Measurements from ENCODE around the gene THEM4. TPM values are rescaled to one million over a fixed set of nuclear protein-coding genes. Genes with fewer than 3 reads are reported as not detected.

Gene THEM4
- total RNA-seq, 2 donors from 2014 or later: 11.9 to 30.3 TPM

DNA sequence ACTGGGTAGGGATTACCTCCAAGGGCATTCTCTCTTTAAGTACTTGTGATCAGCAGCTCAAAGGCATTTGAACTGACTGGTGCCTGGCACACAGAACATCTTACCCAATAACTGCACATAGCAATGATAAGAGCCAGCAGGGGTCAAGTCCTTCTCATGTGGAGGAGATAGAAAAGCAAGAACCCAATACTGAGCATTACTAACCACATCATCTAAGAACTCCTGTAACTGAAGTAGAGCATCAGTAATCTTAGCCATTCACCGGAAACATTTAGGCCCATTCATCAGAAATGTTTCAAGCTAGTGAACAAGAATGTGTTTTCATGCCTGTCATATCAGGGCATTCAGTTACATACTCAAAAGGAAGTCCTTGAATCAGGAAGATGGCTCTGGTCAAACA is 33.6 kb upstream of the THEM4 start:
- TF ChIP-seq POLR2A (IDR thresholded peaks at IDR 0.05): no peak
- TF ChIP-seq, protein P1, sequence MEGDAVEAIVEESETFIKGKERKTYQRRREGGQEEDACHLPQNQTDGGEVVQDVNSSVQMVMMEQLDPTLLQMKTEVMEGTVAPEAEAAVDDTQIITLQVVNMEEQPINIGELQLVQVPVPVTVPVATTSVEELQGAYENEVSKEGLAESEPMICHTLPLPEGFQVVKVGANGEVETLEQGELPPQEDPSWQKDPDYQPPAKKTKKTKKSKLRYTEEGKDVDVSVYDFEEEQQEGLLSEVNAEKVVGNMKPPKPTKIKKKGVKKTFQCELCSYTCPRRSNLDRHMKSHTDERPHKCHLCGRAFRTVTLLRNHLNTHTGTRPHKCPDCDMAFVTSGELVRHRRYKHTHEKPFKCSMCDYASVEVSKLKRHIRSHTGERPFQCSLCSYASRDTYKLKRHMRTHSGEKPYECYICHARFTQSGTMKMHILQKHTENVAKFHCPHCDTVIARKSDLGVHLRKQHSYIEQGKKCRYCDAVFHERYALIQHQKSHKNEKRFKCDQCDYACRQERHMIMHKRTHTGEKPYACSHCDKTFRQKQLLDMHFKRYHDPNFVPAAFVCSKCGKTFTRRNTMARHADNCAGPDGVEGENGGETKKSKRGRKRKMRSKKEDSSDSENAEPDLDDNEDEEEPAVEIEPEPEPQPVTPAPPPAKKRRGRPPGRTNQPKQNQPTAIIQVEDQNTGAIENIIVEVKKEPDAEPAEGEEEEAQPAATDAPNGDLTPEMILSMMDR (IDR thresholded peaks at IDR 0.05): no peak
- Histone ChIP-seq H3K27me3 (no peaks in the 10 kb centered on the region), H3K36me3 (replicated peaks in 1 of 2; ENCODE audit: insufficient read depth in 1 of 2, low read depth in 2 of 2) (no peaks in the 10 kb centered on the region), H3K27ac (no peak overlapping the region), H3K9me3 (no peaks in the 10 kb centered on the region), H3K4me3 (no peak overlapping the region), H3K4me1 (peaks cover 29% of the 10 kb centered on the region)
- ATAC-seq: no peak
- intact Hi-C loops (cut with DNase I): no loop called here
- 68 to 80% methylated on average over 1 of the region's 1 CpG for WGBS, 2 donors
- no peak for DNase-seq

- no peaks in the 10 kb centered on the region for H3K9me3 ChIP-seq
- 4 to 26% methylated on average over 1 of the region's 1 CpG for WGBS, 2 donors
- H3K36me3 ChIP-seq (replicated peaks in 1 of 2; ENCODE audit: insufficient read depth in 1 of 2, low read depth in 2 of 2): no peaks in the 10 kb centered on the region
- no peak for DNase-seq
- H3K4me1 ChIP-seq: peaks cover 33% of the 10 kb centered on the region
- H3K27ac ChIP-seq: peak overlapping the region in 3 of 4 donors; percentile 55 to 68 (median 62)
- H3K4me3 ChIP-seq: no peak overlapping the region
- H3K27me3 ChIP-seq: no peaks in the 10 kb centered on the region
- ATAC-seq: no peak
- intact Hi-C loops (cut with DNase I): no loop called here
- no peak for TF ChIP-seq POLR2A (IDR thresholded peaks at IDR 0.05)
- TF ChIP-seq, protein P1 (IDR thresholded peaks at IDR 0.05): no peak
Measured at GRCh38 chr1:151940541-151940940, 31.2 kb upstream of the THEM4 start.

DNA sequence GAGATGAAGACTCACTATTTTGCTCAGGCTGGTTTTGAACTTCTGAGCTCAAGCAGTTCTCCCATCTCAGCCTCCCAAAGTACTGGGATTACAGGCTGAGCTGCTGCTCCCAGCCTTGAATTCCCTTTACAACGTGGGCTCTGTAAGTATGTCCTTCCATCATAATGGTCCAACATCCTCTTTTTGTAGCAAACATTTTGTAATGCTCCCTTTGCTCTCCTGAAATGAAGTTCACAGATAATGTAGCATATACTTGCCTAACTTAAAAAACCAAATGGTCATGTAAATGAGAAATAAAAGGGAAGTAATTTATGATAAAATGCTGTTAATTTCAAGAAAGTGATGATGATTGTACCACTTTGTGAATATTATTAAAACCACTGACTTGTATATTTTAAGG is 30.5 kb upstream of the THEM4 start:
- no peak overlapping the region for H3K4me3 ChIP-seq
- intact Hi-C loops (cut with DNase I): loop anchor here (5.0 kb wide), 1 partner anchor 58 kb away; no protein-coding TSS in a partner anchor

GRCh38 chr1:151939141-151939540 is 29.8 kb upstream of the THEM4 start:
- H3K36me3 ChIP-seq (replicated peaks in 1 of 2; ENCODE audit: insufficient read depth in 1 of 2, low read depth in 2 of 2): no peaks in the 10 kb centered on the region
- WGBS, 2 donors: 75% methylated on average over 3 of the region's 3 CpGs
- no peaks in the 10 kb centered on the region for H3K9me3 ChIP-seq
- no peak overlapping the region for H3K27ac ChIP-seq
- TF ChIP-seq, protein P1 (IDR thresholded peaks at IDR 0.05): no peak
- TF ChIP-seq POLR2A (IDR thresholded peaks at IDR 0.05): no peak
- H3K4me1 ChIP-seq: peaks cover 26% of the 10 kb centered on the region
- DNase-seq (no peak), ATAC-seq (no peak)
- no peak overlapping the region for H3K4me3 ChIP-seq
- H3K27me3 ChIP-seq: no peaks in the 10 kb centered on the region
- intact Hi-C loops (cut with DNase I): loop anchor here (5.0 kb wide), 1 partner anchor 58 kb away; no protein-coding TSS in a partner anchor

More for the DNA sequence above, 30.5 kb upstream of the THEM4 start:
- H3K9me3 ChIP-seq: no peaks in the 10 kb centered on the region
- TF ChIP-seq, protein P1 (IDR thresholded peaks at IDR 0.05): no peak
- no peak for TF ChIP-seq POLR2A (IDR thresholded peaks at IDR 0.05)
- ATAC-seq (no peak), DNase-seq (no peak)
- H3K27ac ChIP-seq: no peak overlapping the region
- no peaks in the 10 kb centered on the region for H3K27me3 ChIP-seq
- peaks cover 32% of the 10 kb centered on the region for H3K4me1 ChIP-seq
- WGBS, 2 donors: 50 to 59% methylated on average over 1 of the region's 1 CpG
- no peaks in the 10 kb centered on the region for H3K36me3 ChIP-seq (replicated peaks in 1 of 2; ENCODE audit: insufficient read depth in 1 of 2, low read depth in 2 of 2)

- Histone ChIP-seq H3K36me3 (replicated peaks in 1 of 2; ENCODE audit: insufficient read depth in 1 of 2, low read depth in 2 of 2) (no peaks in the 10 kb centered on the region), H3K4me1 (peaks cover 19% of the 10 kb centered on the region), H3K27me3 (no peaks in the 10 kb centered on the region), H3K9me3 (no peaks in the 10 kb centered on the region), H3K4me3 (no peak overlapping the region), H3K27ac (peak overlapping the region in 3 of 4 donors; percentile 19 to 64 (median 51))
- intact Hi-C loops (cut with DNase I): loop anchor here (5.0 kb wide), 1 partner anchor 61 kb away; no protein-coding TSS in a partner anchor
- DNase-seq: no peak
- no peak for ATAC-seq
- no peak for TF ChIP-seq POLR2A (IDR thresholded peaks at IDR 0.05)
- TF ChIP-seq, protein P1 (IDR thresholded peaks at IDR 0.05): no peak
- WGBS, 2 donors: 12 to 18% methylated on average over 7 of the region's 7 CpGs
Measured at GRCh38 chr1:151936653-151937052, 27.3 kb upstream of the THEM4 start.

Data from body of pancreas (tissue), 4 donors.